HepG2 (cell line): ENCODE data around the gene XPC. TPM values are rescaled to one million over a fixed set of nuclear protein-coding genes. Genes with fewer than 3 reads are reported as not detected.

ENCODE experiments used
- EEA1 ChIP-seq: sonication (generic); formaldehyde crosslinking; IDR thresholded peaks from 2 replicates; pipeline ENCODE4 v1.5.1; 2020; ENCODE audit warnings: mild to moderate bottlenecking, missing genetic modification reagents, borderline replicate concordance
- FOXK2 ChIP-seq: fragments of 450-650 bp; IDR thresholded peaks from 2 replicates; pipeline ENCODE4 v1.6.1; 2016
- HMGXB3 ChIP-seq: sonication (generic); formaldehyde crosslinking; IDR thresholded peaks from 2 replicates; pipeline ENCODE4 v1.4.0; 2020; ENCODE audit warnings: missing genetic modification reagents, borderline replicate concordance
- IRX3 ChIP-seq: sonication (generic); formaldehyde crosslinking; IDR thresholded peaks from 2 replicates; pipeline ENCODE4 v1.8.1; 2023; ENCODE audit warnings: mild to moderate bottlenecking, low read depth, missing genetic modification reagents, borderline replicate concordance
- MBNL3 ChIP-seq: fragments of 250-450 bp; sonication (Bioruptor Pico); conservative IDR thresholded peaks from 2 replicates; pipeline ENCODE4 v1.8.0; 2022; ENCODE audit warnings: mild to moderate bottlenecking, inconsistent platforms
- MIER3 ChIP-seq: IDR thresholded peaks from 2 replicates; pipeline ENCODE4 v1.6.1; 2016; ENCODE audit warnings: missing compliant biosample characterization, borderline replicate concordance
- PRMT3 ChIP-seq: sonication (generic); formaldehyde crosslinking; IDR thresholded peaks from 2 replicates; pipeline ENCODE4 v1.8.1; 2022; ENCODE audit warnings: low read depth, mild to moderate bottlenecking, moderate library complexity, missing genetic modification reagents, borderline replicate concordance
- RFX1 ChIP-seq: fragments of 450-650 bp; IDR thresholded peaks from 2 replicates; pipeline ENCODE4 v1.6.1; 2017
- SALL2 ChIP-seq: sonication (generic); formaldehyde crosslinking; IDR thresholded peaks from 2 replicates; pipeline ENCODE4 v1.8.1; 2023; ENCODE audit warnings: mild to moderate bottlenecking, missing genetic modification reagents, inconsistent platforms
- TFDP1 ChIP-seq: IDR thresholded peaks from 2 replicates; pipeline ENCODE4 v1.6.1; 2016; ENCODE audit warnings: missing compliant biosample characterization, missing genetic modification reagents, borderline replicate concordance
- ZNF512 ChIP-seq: sonication (generic); formaldehyde crosslinking; IDR thresholded peaks from 2 replicates; pipeline ENCODE4 v1.4.0; 2020; ENCODE audit warnings: mild to moderate bottlenecking, missing genetic modification reagents
- ZNF768 ChIP-seq: sonication (generic); formaldehyde crosslinking; IDR thresholded peaks from 2 replicates; pipeline ENCODE4 v1.4.0; 2020; ENCODE audit warnings: missing genetic modification reagents
- polyA plus RNA-seq, 8 experiments: library from polyadenylated mRNA; depleted of rRNA in 3 of 8; stranded (reverse) in 7 of 8; unstranded in 1 of 8; fragments of >200 nt; fragmentation: Illumina TruSeq in 4 of 8; extraction: Trizol in 4 of 8; gene quantifications; 2 replicates each; pipeline versions ENCODE4 v1.2.1 to v1.2.3, GENCODE V29; 2011 to 2016; ENCODE audit warnings: low read depth in 4 of 8, missing spikeins in 1 of 8, mixed read lengths in 1 of 8; ENCODE audit not compliant: insufficient read depth in 1 of 8
- total RNA-seq, 5 experiments: library from RNA; depleted of rRNA; stranded (reverse); fragments of >200 nt; fragmentation: Illumina TruSeq; extraction: Trizol; gene quantifications; 2 replicates each; pipeline ENCODE4 v1.2.3, GENCODE V29; 2016; ENCODE audit warnings: low read depth in 1 of 5
- TF ChIP-seq, protein P1 (sequence below): sonication (generic); formaldehyde crosslinking; IDR thresholded peaks from 2 replicates; pipeline ENCODE4 v1.5.0; 2020; ENCODE audit warnings: mild to moderate bottlenecking, missing genetic modification reagents
- TF ChIP-seq, protein P2 (sequence below): sonication (generic); formaldehyde crosslinking; IDR thresholded peaks from 2 replicates; pipeline ENCODE4 v1.5.1; 2020; ENCODE audit warnings: missing genetic modification reagents, mild to moderate bottlenecking, borderline replicate concordance

The XPC gene
- total and polyA plus RNA-seq, 2 of the 13 experiments (the other 11 are each of a cell fraction or from before 2014, with no cell fraction given), result 9.4 to 24.1 TPM

DNA sequence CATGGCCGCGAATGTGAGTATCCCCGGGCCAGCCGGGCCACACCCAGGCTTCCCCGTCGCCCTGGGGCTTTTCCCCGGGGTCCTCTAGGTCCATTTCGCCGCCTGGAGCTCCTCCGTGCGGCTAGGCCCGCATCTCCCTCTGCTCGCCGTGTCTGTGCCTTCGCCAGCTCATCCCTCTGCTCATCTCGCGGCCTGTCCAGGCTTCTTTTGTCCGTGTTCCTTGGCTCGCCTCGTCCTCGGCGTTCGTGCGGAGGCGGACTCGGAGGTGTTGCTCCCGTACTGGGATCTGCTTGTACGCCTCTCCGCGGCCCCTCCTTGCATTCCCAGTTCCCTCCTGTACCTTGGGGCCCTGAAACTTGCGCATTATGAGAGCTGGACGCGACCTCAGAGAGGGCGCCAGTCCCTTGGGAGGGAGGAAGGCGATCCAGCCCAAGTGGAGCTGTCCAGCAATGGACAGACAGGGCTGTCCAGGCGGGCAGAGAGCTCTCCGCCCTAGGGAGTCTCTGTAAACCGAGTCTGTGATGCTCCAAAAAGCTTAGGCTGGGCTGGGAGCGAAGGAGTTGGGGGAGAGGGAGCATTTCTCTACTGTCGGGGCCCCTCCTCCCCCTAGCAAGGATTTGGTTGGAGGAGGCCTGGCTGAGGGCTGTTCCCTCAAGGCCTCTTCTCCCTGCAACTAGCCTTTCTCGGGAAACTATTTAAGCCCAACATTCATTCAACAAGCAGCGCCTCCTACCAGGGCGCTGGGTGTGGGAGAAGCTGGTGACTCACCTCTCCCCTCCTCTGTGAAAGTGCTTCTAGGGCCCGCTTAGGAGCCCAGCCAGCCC is 53.0 kb downstream of the XPC start (continued):
- TF ChIP-seq PRMT3 (CRISPR knock-in tag) (no peak), EEA1 (0 out of 2 replicates have a peak, but pooled peaks have one; percentile 19), FOXK2 (no peak), MBNL3 (no peak), RFX1 (no peak), MIER3 (no peak), ZNF512 (CRISPR knock-in tag) (no peak), SALL2 (CRISPR knock-in tag) (no peak), IRX3 (CRISPR knock-in tag) (peak; percentile 58; the same call in 1 of the 2 replicates), TFDP1 (no peak), HMGXB3 (CRISPR knock-in tag) (no peak; the same call in 1 of the 2 replicates), ZNF768 (CRISPR knock-in tag) (no peak)
- TF ChIP-seq, protein P1, sequence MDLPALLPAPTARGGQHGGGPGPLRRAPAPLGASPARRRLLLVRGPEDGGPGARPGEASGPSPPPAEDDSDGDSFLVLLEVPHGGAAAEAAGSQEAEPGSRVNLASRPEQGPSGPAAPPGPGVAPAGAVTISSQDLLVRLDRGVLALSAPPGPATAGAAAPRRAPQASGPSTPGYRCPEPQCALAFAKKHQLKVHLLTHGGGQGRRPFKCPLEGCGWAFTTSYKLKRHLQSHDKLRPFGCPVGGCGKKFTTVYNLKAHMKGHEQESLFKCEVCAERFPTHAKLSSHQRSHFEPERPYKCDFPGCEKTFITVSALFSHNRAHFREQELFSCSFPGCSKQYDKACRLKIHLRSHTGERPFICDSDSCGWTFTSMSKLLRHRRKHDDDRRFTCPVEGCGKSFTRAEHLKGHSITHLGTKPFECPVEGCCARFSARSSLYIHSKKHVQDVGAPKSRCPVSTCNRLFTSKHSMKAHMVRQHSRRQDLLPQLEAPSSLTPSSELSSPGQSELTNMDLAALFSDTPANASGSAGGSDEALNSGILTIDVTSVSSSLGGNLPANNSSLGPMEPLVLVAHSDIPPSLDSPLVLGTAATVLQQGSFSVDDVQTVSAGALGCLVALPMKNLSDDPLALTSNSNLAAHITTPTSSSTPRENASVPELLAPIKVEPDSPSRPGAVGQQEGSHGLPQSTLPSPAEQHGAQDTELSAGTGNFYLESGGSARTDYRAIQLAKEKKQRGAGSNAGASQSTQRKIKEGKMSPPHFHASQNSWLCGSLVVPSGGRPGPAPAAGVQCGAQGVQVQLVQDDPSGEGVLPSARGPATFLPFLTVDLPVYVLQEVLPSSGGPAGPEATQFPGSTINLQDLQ, result no peak
- TF ChIP-seq, protein P2, sequence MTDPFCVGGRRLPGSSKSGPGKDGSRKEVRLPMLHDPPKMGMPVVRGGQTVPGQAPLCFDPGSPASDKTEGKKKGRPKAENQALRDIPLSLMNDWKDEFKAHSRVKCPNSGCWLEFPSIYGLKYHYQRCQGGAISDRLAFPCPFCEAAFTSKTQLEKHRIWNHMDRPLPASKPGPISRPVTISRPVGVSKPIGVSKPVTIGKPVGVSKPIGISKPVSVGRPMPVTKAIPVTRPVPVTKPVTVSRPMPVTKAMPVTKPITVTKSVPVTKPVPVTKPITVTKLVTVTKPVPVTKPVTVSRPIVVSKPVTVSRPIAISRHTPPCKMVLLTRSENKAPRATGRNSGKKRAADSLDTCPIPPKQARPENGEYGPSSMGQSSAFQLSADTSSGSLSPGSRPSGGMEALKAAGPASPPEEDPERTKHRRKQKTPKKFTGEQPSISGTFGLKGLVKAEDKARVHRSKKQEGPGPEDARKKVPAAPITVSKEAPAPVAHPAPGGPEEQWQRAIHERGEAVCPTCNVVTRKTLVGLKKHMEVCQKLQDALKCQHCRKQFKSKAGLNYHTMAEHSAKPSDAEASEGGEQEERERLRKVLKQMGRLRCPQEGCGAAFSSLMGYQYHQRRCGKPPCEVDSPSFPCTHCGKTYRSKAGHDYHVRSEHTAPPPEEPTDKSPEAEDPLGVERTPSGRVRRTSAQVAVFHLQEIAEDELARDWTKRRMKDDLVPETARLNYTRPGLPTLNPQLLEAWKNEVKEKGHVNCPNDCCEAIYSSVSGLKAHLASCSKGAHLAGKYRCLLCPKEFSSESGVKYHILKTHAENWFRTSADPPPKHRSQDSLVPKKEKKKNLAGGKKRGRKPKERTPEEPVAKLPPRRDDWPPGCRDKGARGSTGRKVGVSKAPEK (CRISPR knock-in tag), result no peak
